Subcutaneous adipose tissue (tissue), 4 donors: ENCODE results near the gene OR2L5. TPM values are rescaled to one million over a fixed set of nuclear protein-coding genes. Genes with fewer than 3 reads are reported as not detected.

ENCODE experiments used
- CTCF ChIP-seq: fragments of 450-650 bp; IDR thresholded peaks from one replicate; pipeline ENCODE4 v1.5.1; 2016; ENCODE audit warnings: low read depth, mild to moderate bottlenecking, control low read depth, antibody characterized with exemption, moderate library complexity
- total RNA-seq, 4 donors: library from RNA; depleted of rRNA; stranded (reverse); fragments of >200 nt; gene quantifications; one replicate each; pipeline ENCODE4 v1.1.0, GENCODE V29; 2016

Gene OR2L5
- under 1 TPM in 3 of 4 donors, not detected in 1; 0.22 to 0.65 (median 0.38) TPM for total RNA-seq

DNA sequence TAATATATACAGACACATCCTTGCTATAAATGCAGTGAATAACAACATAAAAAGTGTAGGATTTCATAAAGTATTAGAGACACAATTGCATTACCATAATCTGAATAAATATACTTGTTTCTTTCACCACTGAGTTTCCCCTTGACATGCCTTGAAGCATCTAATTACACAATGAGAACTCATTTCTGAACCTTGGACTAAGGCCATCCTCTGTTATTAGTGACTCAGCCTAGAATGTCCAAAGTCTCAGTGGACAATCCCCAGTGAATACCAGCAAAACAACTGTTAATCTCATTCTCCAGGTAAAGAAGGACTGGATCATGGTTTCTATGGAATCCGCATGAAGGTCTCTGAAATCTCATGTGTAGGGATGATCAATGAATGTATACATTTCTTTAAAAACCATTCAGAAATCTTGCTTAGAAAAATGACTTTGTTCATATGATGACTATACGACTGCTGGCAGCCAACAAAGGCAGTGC is at the start of gene OR2L5:
Gene OR2L5, plus strand, starts transcription at position 432 of the 482 bp plus-strand sequence. CDS start 8,288 bp downstream, outside the sequence.
- no peak for TF ChIP-seq CTCF

DNA sequence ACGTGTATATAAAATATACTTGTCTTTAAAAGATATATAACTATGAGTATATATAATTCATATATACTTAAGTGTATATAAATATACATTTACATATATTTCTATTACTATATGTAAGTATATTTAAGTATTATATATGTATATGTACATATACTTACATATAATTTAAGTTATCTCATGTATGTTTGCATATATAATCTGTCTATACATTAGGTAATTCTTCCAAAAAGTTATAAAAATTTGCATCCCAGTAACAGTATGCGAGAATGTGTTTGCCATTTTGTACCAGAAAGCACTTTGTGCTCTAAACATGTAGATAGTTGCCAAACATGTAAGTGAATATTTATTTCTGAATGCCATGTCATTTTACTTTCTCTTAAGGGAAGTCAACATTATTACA is 48.5 kb upstream of the OR2L5 start, which contains the start of gene OR2AK2:
Gene OR2AK2, plus strand, starts transcription at position 301 of the 400 bp plus-strand sequence. CDS start 144 bp downstream, outside the sequence.
- TF ChIP-seq CTCF = no peak

- no peak for TF ChIP-seq CTCF
Measured at GRCh38 chr1:247966532-247967204, 46.8 kb upstream of the OR2L5 start.

DNA sequence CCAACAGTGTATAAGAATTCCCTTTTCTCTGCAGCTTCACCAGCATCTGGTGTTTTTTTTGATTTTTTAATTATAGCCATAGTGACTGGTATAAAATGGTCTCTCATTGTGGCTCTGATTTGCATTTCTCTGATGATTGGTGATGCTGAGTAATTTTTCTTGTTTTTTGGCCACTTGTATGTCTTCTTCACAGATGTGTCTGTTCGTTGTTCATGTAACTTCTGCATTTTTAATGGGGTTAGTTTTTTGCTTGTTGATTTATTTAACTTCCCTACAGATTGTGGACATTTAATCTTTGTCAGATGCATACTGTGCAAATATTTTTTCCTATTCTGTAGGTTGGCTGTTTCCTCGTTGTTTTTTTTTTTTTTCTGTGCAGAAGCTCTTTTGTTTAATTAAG is 20.5 kb upstream of the OR2L5 start:
- no peak for TF ChIP-seq CTCF

DNA sequence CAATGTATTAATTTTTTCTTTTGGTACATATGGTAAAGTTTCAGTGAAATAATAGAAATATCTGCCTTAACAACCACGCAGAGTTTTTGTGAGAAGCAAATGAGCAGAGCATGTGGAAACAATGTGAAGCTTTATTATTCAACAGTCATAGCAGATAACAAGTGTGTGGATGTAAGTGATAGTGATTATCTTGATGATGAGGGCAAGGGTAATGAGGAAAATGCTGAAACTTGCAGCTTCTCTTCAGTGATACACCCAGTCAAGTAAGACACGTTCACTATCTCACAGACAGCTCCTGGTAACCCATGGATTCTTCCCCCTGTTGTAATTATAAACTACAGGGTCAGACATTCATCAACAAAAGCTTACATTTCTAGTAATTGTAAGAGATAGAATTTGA is 14.6 kb upstream of the OR2L5 start:
- TF ChIP-seq CTCF = no peak

DNA sequence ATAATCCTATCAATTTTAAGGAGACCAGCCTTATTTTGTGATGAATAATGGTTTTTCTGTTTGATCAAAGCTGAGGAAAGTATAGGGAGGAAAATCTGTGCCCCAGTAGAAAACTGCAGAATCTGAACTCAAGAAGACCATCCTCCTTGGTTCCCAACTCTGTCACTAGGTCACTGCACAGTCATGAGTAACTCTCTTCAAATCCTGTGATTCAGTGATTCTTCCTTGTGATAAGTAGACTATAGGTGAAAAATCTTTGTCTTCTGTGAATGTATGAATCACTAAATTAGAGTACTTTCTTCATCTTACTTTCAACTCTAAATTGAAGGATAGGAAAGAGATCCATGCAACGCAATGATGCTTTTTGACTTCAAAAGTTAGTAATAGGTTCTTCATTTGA is 13.3 kb upstream of the OR2L5 start:
- no peak for TF ChIP-seq CTCF

DNA sequence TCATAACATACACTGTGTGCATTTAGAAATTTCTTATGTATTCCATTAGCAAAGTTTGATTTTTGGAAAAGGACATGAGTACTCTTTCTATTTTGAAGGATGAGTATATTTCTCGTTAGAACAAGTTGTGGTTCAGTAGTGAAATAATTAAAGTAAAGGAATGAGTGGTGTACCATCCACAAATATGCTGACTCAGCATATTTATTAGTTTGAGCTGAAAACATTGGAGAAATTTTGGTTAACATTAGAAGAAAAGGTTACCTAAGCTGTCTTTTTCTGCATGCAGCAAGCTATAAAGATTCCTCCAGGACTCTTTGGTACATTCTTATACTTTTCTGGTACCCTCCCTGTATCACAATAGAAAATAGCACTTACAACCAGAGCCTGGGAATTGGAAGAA is 5.7 kb upstream of the OR2L5 start:
- no peak for TF ChIP-seq CTCF
